RWPE2 (cell line): ENCODE data around the gene NUP210L.

Experiments used
- ATAC-seq: fragments of 200-7000 bp; cut with Tn5 transposase; 3 replicates; pipeline ENCODE4 v1.9.1; 2021; ENCODE audit warnings: low read depth
- DNase-seq: peaks from one replicate; pipeline ENCODE4 v3.0.0-alpha.2; 2020; ENCODE audit warnings: low spot score
- H3K27ac ChIP-seq: fragments of 450-650 bp; 2 replicates; pipeline ENCODE4 v1.5.1; 2017; ENCODE audit warnings: mild to moderate bottlenecking; ENCODE audit not compliant: poor library complexity, severe bottlenecking
- H3K27me3 ChIP-seq: fragments of 250-450 bp; sonication (Bioruptor Pico); 2 replicates; pipeline ENCODE4 v1.5.1; 2021; ENCODE audit warnings: mild to moderate bottlenecking, moderate library complexity; ENCODE audit not compliant: insufficient read depth, poor library complexity, severe bottlenecking
- H3K36me3 ChIP-seq: fragments of 250-450 bp; sonication (Bioruptor Pico); 2 replicates; pipeline ENCODE4 v1.5.1; 2020; ENCODE audit warnings: low read depth, mild to moderate bottlenecking, moderate library complexity
- H3K4me1 ChIP-seq: fragments of 250-450 bp; sonication (Bioruptor Pico); 2 replicates; pipeline ENCODE4 v1.5.1; 2021; ENCODE audit warnings: mild to moderate bottlenecking, moderate library complexity; ENCODE audit not compliant: insufficient read depth, poor library complexity, severe bottlenecking
- H3K4me3 ChIP-seq: fragments of 250-450 bp; sonication (Bioruptor Pico); 2 replicates; pipeline ENCODE4 v1.5.1; 2021; ENCODE audit warnings: mild to moderate bottlenecking, moderate library complexity; ENCODE audit not compliant: severe bottlenecking
- H3K9me3 ChIP-seq: fragments of 250-450 bp; sonication (Bioruptor Pico); 2 replicates; pipeline ENCODE4 v1.5.1; 2021; ENCODE audit warnings: mild to moderate bottlenecking, moderate library complexity; ENCODE audit not compliant: severe bottlenecking
- CTCF ChIP-seq: fragments of 450-650 bp; IDR thresholded peaks from one replicate; pipeline ENCODE4 v1.5.1; 2017; ENCODE audit warnings: mild to moderate bottlenecking, moderate library complexity; ENCODE audit not compliant: poor library complexity, severe bottlenecking

The NUP210L gene

GRCh38 chr1:153967107-153967999 lies 187.5 kb downstream of the NUP210L start, which contains the start of gene CREB3L4:
TSS of gene CREB3L4 (plus strand) at chr1:153967902. CDS start at chr1:153968526, 624 bp downstream.
- Histone ChIP-seq H3K9me3 (no peaks in the 10 kb centered on the region), H3K4me1 (peaks cover 11% of the 10 kb centered on the region)

GRCh38 chr1:153963850-153964331 lies 191.0 kb downstream of the NUP210L start:
- Histone ChIP-seq H3K27me3 (no peaks in the 10 kb centered on the region), H3K9me3 (no peaks in the 10 kb centered on the region), H3K4me3 (peak overlapping the region; percentile 54), H3K27ac (peak overlapping the region; percentile 92), H3K4me1 (peaks cover 11% of the 10 kb centered on the region), H3K36me3 (peaks cover 18% of the 10 kb centered on the region)
- ATAC-seq (peak; percentile 47), DNase-seq (peak; percentile 90)
- TF ChIP-seq CTCF: no peak

More at GRCh38 chr1:153967107-153967999, 187.5 kb downstream of the NUP210L start, which contains the start of gene CREB3L4:
- DNase-seq (peak; percentile 97), ATAC-seq (peak; percentile 80)
- Histone ChIP-seq H3K27me3 (no peaks in the 10 kb centered on the region), H3K27ac (peak within 1 kb of the TSS; percentile 74), H3K36me3 (no peaks in the 10 kb centered on the region), H3K4me3 (peak within 1 kb of the TSS; percentile 44)
- peak; percentile 53 for TF ChIP-seq CTCF

GRCh38 chr1:153963030-153963849 lies 191.6 kb downstream of the NUP210L start, which contains the start of gene SLC39A1:
TSS of gene SLC39A1 (minus strand) at chr1:153963537. CDS start at chr1:153962715, 822 bp downstream.
- no peak for TF ChIP-seq CTCF

GRCh38 chr1:153962088-153963029 lies 192.5 kb downstream of the NUP210L start:
- Histone ChIP-seq H3K36me3 (peaks cover 18% of the 10 kb centered on the region), H3K4me1 (peaks cover 11% of the 10 kb centered on the region), H3K9me3 (no peaks in the 10 kb centered on the region), H3K27me3 (no peaks in the 10 kb centered on the region), H3K4me3 (peak overlapping the region; percentile 54), H3K27ac (peak overlapping the region; percentile 92)
- DNase-seq: no peak
- no peak for TF ChIP-seq CTCF
- no peak for ATAC-seq

More at GRCh38 chr1:153963030-153963849, 191.6 kb downstream of the NUP210L start, which contains the start of gene SLC39A1:
- H3K27me3 ChIP-seq: no peaks in the 10 kb centered on the region
- H3K4me1 ChIP-seq: peaks cover 11% of the 10 kb centered on the region
- no peaks in the 10 kb centered on the region for H3K9me3 ChIP-seq
- peak within 1 kb of the TSS; percentile 54 for H3K4me3 ChIP-seq
- H3K36me3 ChIP-seq: peaks cover 18% of the 10 kb centered on the region
- ATAC-seq (peak; percentile 52), DNase-seq (peak; percentile 99)
- H3K27ac ChIP-seq: peak within 1 kb of the TSS; percentile 92
